Hepatocyte (in vitro differentiated cells): ENCODE measurements around the gene BATF3.

Source experiments
- EZH2 ChIP-seq: fragments of 200-600 bp; sonication (generic); IDR thresholded peaks from 2 replicates; pipeline ENCODE4 v1.6.1; 2016; ENCODE audit warnings: antibody characterized with exemption, mild to moderate bottlenecking, borderline replicate concordance
- EZH2phosphoT487 ChIP-seq: fragments of 200-600 bp; sonication (generic); IDR thresholded peaks from one replicate; pipeline ENCODE4 v1.6.1; 2018; ENCODE audit warnings: antibody characterized with exemption, mild to moderate bottlenecking, low read depth, moderate library complexity; ENCODE audit not compliant: unreplicated experiment, severe bottlenecking
- TF ChIP-seq, protein P1 (sequence below): fragments of 200-600 bp; sonication (generic); IDR thresholded peaks from 2 replicates; pipeline ENCODE4 v1.5.1; 2016; ENCODE audit warnings: antibody characterized with exemption, mild to moderate bottlenecking; ENCODE audit not compliant: poor library complexity

DNA sequence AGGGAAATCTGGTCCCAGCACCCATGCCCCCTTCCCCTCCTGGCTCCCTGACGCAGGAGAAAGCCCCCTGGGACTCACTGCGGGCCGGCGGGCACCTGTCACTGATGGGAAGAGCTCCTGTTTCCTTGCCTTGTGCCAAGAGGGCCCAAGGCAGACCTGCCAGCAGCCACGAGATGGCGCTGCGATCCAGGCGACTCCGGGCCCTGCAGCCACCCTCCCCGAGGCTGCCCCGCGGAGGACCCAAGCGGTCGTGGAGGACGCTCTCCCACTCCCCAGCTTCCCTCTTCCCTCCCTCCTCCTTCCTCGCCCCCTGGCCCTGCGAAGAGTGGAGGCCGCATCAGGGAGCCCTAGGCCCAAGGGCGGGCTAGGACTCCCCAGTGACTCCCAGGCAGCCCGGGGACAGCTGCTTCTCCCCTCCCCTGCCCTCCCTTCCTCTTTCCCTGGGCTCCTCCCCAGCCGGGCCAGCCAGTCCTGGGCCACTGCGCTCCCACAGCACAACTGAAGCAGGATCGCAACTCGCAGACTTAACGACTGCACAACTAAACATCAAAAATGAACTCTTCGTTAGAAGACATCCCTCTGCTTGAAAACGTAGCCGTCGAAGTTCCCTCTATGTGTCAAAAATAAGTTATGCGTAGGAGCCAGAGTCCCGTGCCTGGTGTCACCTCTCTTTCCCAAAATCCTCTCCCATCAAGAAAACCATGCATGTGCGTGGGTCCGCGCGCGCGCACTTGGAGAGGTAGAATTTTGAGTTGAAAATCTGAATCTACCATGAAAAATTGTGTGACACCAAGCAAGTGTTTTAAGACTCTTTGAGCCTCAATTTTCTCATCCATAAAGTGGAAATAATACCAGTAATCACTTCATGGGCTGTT, 34.2 kb downstream of the BATF3 start:
- TF ChIP-seq, protein P1, sequence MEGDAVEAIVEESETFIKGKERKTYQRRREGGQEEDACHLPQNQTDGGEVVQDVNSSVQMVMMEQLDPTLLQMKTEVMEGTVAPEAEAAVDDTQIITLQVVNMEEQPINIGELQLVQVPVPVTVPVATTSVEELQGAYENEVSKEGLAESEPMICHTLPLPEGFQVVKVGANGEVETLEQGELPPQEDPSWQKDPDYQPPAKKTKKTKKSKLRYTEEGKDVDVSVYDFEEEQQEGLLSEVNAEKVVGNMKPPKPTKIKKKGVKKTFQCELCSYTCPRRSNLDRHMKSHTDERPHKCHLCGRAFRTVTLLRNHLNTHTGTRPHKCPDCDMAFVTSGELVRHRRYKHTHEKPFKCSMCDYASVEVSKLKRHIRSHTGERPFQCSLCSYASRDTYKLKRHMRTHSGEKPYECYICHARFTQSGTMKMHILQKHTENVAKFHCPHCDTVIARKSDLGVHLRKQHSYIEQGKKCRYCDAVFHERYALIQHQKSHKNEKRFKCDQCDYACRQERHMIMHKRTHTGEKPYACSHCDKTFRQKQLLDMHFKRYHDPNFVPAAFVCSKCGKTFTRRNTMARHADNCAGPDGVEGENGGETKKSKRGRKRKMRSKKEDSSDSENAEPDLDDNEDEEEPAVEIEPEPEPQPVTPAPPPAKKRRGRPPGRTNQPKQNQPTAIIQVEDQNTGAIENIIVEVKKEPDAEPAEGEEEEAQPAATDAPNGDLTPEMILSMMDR = peak; percentile 96
- TF ChIP-seq EZH2 (no peak), EZH2phosphoT487 (no peak)
